IMR-90 (cell line): ENCODE data around the gene SYPL1. TPM values are rescaled to one million over a fixed set of nuclear protein-coding genes. Genes with fewer than 3 reads are reported as not detected.

Source experiments
- ATAC-seq: fragments of 200-7000 bp; cut with Tn5 transposase; 2 replicates; pipeline ENCODE4 v1.9.1; 2020; ENCODE audit warnings: low read depth, mild to moderate bottlenecking, moderate library complexity
- BruUV-seq: library from RNA; stranded (reverse); fragments of 400-500 nt; replicated peaks from 2 replicates; lab custom pipeline; 2021; lab: Mats Ljungman, UMichigan
- CTCF ChIA-PET: fragments of 300-600 bp; formaldehyde crosslinking; extraction: SDS; loops from one replicate; lab custom pipeline; 2021; ENCODE audit warnings: antibody characterized with exemption; lab: Yijun Ruan, JAX
- POLR2A ChIA-PET: fragments of 300-600 bp; sonication (Branson Sonifier 250); formaldehyde crosslinking; loops from one replicate; lab custom pipeline; 2022; ENCODE audit warnings: antibody characterized with exemption; ENCODE audit not compliant: unreplicated experiment; lab: Charles Lee
- DNase-seq: peaks from one replicate; pipeline ENCODE4 v3.0.0; 2013
- H2AFZ ChIP-seq: replicated peaks from 2 replicates; pipeline ENCODE3; 2013; ENCODE audit warnings: low read length, mild to moderate bottlenecking; ENCODE audit not compliant: poor library complexity
- H2AK5ac ChIP-seq: 2 replicates; pipeline ENCODE4 v1.6.1; 2013; ENCODE audit warnings: low read depth, low read length, inconsistent platforms
- H2AK9ac ChIP-seq: replicated peaks from 2 replicates; pipeline ENCODE3; 2013; ENCODE audit warnings: mild to moderate bottlenecking, low read depth, low read length, moderate library complexity; ENCODE audit not compliant: poor library complexity
- H2BK120ac ChIP-seq: 2 replicates; pipeline ENCODE4 v1.6.1; 2013; ENCODE audit warnings: low read depth, low read length, inconsistent platforms
- H2BK15ac ChIP-seq: 3 replicates; pipeline ENCODE4 v1.6.1; 2013; ENCODE audit warnings: low read depth, low read length, inconsistent platforms
- H2BK20ac ChIP-seq: 2 replicates; pipeline ENCODE4 v1.6.1; 2013; ENCODE audit warnings: low read depth, mild to moderate bottlenecking, inconsistent platforms, low read length, moderate library complexity
- H2BK5ac ChIP-seq: 2 replicates; pipeline ENCODE4 v1.6.1; 2013; ENCODE audit warnings: mild to moderate bottlenecking, low read depth, low read length, inconsistent platforms; ENCODE audit not compliant: poor library complexity, severe bottlenecking
- H3K14ac ChIP-seq: replicated peaks from 2 replicates; pipeline ENCODE4 v1.6.1; 2013; ENCODE audit warnings: low read depth, low read length, inconsistent platforms
- H3K18ac ChIP-seq: 2 replicates; pipeline ENCODE4 v1.6.1; 2013; ENCODE audit warnings: low read depth, low read length, control low read depth
- H3K23ac ChIP-seq: 2 replicates; pipeline ENCODE4 v1.6.1; 2013; ENCODE audit warnings: low read depth, low read length, inconsistent platforms
- H3K27ac ChIP-seq: 2 replicates; pipeline ENCODE4 v1.5.1; 2013; ENCODE audit warnings: mild to moderate bottlenecking, control low read depth, low read length; ENCODE audit not compliant: insufficient read depth
- H3K27me3 ChIP-seq: 2 replicates; pipeline ENCODE4 v1.6.1; 2013; ENCODE audit warnings: low read length; ENCODE audit not compliant: control insufficient read depth, insufficient read depth
- H3K36me3 ChIP-seq: 2 replicates; pipeline ENCODE4 v1.6.1; 2013; ENCODE audit warnings: low read length, mixed read lengths; ENCODE audit not compliant: control insufficient read depth, insufficient read depth
- H3K4ac ChIP-seq: 2 replicates; pipeline ENCODE4 v1.6.1; 2013; ENCODE audit warnings: low read depth, low read length, inconsistent platforms
- H3K4me1 ChIP-seq: 2 replicates; pipeline ENCODE4 v1.6.1; 2013; ENCODE audit warnings: low read length, mixed read lengths; ENCODE audit not compliant: control insufficient read depth, insufficient read depth
- H3K4me2 ChIP-seq: 2 replicates; pipeline ENCODE4 v1.6.1; 2013; ENCODE audit warnings: low read depth, mild to moderate bottlenecking, control low read depth, low read length, moderate library complexity
- H3K4me3 ChIP-seq: 2 replicates; pipeline ENCODE4 v1.5.1; 2013; ENCODE audit warnings: low read depth, mild to moderate bottlenecking, control low read depth, low read length, moderate library complexity; ENCODE audit not compliant: insufficient read depth
- H3K56ac ChIP-seq: 2 replicates; pipeline ENCODE4 v1.6.1; 2013; ENCODE audit warnings: low read length, inconsistent platforms; ENCODE audit not compliant: insufficient read depth; ENCODE audit errors: extremely low read depth
- H3K79me1 ChIP-seq, 2 experiments: 2 replicates each; pipeline ENCODE4 v1.6.1; 2013; ENCODE audit warnings: low read length in 2 of 2, inconsistent platforms in 1 of 2, low read depth in 1 of 2
- H3K9ac ChIP-seq: 2 replicates; pipeline ENCODE4 v1.6.1; 2013; ENCODE audit warnings: low read depth, low read length, control low read depth
- H3K9me1 ChIP-seq: 2 replicates; pipeline ENCODE4 v1.6.1; 2013; ENCODE audit warnings: low read length, inconsistent platforms; ENCODE audit not compliant: insufficient read depth
- H3K9me3 ChIP-seq: 2 replicates; pipeline ENCODE4 v1.6.1; 2013; ENCODE audit warnings: low read length; ENCODE audit not compliant: control insufficient read depth, insufficient read depth
- H4K20me1 ChIP-seq: 2 replicates; pipeline ENCODE4 v1.6.1; 2013; ENCODE audit warnings: low read length, inconsistent platforms; ENCODE audit not compliant: insufficient read depth
- H4K5ac ChIP-seq: 2 replicates; pipeline ENCODE4 v1.6.1; 2013; ENCODE audit warnings: mild to moderate bottlenecking, low read depth, low read length, control low read depth
- H4K8ac ChIP-seq, 2 experiments: 2 replicates each; pipeline ENCODE4 v1.6.1; 2013; ENCODE audit warnings: low read depth in 2 of 2, low read length in 2 of 2, control low read depth in 1 of 2, inconsistent platforms in 1 of 2
- H4K91ac ChIP-seq: 2 replicates; pipeline ENCODE4 v1.6.1; 2013; ENCODE audit warnings: low read depth, low read length, inconsistent platforms; ENCODE audit not compliant: insufficient read depth
- BHLHE40 ChIP-seq: fragments of 150-350 bp; IDR thresholded peaks from 2 replicates; pipeline ENCODE4 v1.6.1; 2016; ENCODE audit warnings: mild to moderate bottlenecking, low read depth, low read length
- CTCF ChIP-seq: conservative IDR thresholded peaks from 2 replicates; pipeline ENCODE4 v1.5.1; 2012; ENCODE audit warnings: mild to moderate bottlenecking, low read depth, low read length, improper control_type of control experiment
- ELK1 ChIP-seq: fragments of 150-350 bp; IDR thresholded peaks from 2 replicates; pipeline ENCODE4 v1.6.1; 2016; ENCODE audit warnings: low read depth, mild to moderate bottlenecking, low read length, moderate library complexity, borderline replicate concordance
- MAFK ChIP-seq: IDR thresholded peaks from 2 replicates; pipeline ENCODE4 v1.6.1; 2012; ENCODE audit warnings: low read depth, low read length, improper control_type of control experiment
- MAZ ChIP-seq: IDR thresholded peaks from 2 replicates; pipeline ENCODE4 v1.6.1; 2012; ENCODE audit warnings: low read depth, mild to moderate bottlenecking, low read length, improper control_type of control experiment, moderate library complexity, borderline replicate concordance
- SMC3 ChIP-seq: fragments of 150-350 bp; IDR thresholded peaks from 2 replicates; pipeline ENCODE4 v1.6.1; 2016; ENCODE audit warnings: low read depth, mild to moderate bottlenecking, antibody characterized with exemption, low read length, moderate library complexity
- WGBS, 2 experiments: methylation state at CpG; one replicate each; pipeline versions ENCODE4 v1.1.5 to v1.1.7; 2013; ENCODE audit warnings: missing lambda C conversion rate in 2 of 2; ENCODE audit not compliant: insufficient read length in 1 of 2; ENCODE audit errors: extremely low coverage in 2 of 2; 5-methylcytosine and 5-hydroxymethylcytosine counted together
- dilution Hi-C: fragments of 300-500 bp; cut with HindIII; formaldehyde crosslinking; loops from one replicate; pipeline ENCODE4 v1.14.3; 2018; ENCODE audit warnings: low sequenced_read_pairs; ENCODE audit not compliant: unreplicated experiment
- in situ Hi-C: fragments of 300-500 bp; cut with MboI; formaldehyde crosslinking; loops from 3 replicates; pipeline ENCODE4 v1.14.3; 2019; ENCODE audit warnings: low sequenced_read_pairs, inconsistent platforms, mixed read lengths
- intact Hi-C: fragments of 100-400 bp; cut with micrococcal nuclease; formaldehyde crosslinking; loops from 2 replicates; pipeline ENCODE4 v1.10.0; 2022
- polyA plus RNA-seq, 3 experiments: library from polyadenylated mRNA; depleted of rRNA; stranded (reverse); fragments of >200 nt; gene quantifications; 2 replicates each; pipeline ENCODE4 v1.2.3, GENCODE V29; 2012; ENCODE audit warnings: low replicate concordance in 1 of 3
- total RNA-seq: library from RNA; depleted of rRNA; stranded (reverse); fragments of >200 nt; gene quantifications from 2 replicates; pipeline ENCODE4 v1.2.3, GENCODE V29; 2012
- TF ChIP-seq, protein P1 (sequence below): fragments of 150-350 bp; IDR thresholded peaks from 2 replicates; pipeline ENCODE4 v1.6.1; 2017; ENCODE audit warnings: mild to moderate bottlenecking, antibody characterized with exemption, low read length, low read depth

The SYPL1 gene
- total and polyA plus RNA-seq, 2 of the 4 experiments (the other 2 are of a cell fraction) = 19.0 to 45.0 TPM

DNA sequence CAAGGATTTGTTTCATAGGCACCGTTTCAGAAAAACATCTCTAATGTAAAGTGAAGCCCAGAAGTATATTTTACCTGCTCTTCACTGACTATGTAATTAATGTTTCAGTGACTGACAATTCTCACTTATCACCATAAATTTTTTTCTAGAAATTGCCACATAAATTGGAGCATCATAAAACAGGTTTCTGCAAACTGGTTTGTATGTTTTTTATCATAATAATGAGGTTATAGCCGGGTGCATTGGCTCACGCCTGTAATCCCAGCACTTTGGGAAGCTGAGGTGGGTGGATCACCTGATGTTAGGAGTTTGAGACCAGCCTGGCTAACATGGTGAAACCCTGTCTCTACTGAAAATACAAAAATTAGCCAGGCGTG is 39.4 kb downstream of the SYPL1 start:
- H3K18ac ChIP-seq = no peak overlapping the region
- H2BK5ac ChIP-seq = no peak overlapping the region
- H3K79me1 ChIP-seq = no peaks in the 10 kb centered on the region
- POLR2A ChIA-PET = no interaction called here
- no peak overlapping the region for H3K4ac ChIP-seq
- no peaks in the 10 kb centered on the region for H3K36me3 ChIP-seq
- no peak overlapping the region for H3K14ac ChIP-seq
- no peak overlapping the region for H2AK9ac ChIP-seq
- H3K9ac ChIP-seq = no peak overlapping the region
- intact Hi-C loops (no loop called here), dilution Hi-C loops (no loop called here), in situ Hi-C loops (no loop called here)
- CTCF ChIA-PET = interaction anchor here (1.3 kb wide), 1 partner anchor 82 kb away, joined by 5 read pairs; no protein-coding TSS in a partner anchor
- no peak overlapping the region for H4K91ac ChIP-seq
- DNase-seq (no peak), ATAC-seq (no peak)
- H3K23ac ChIP-seq = no peak overlapping the region
- no peaks in the 10 kb centered on the region; the same call in 1 of the 2 replicates for H3K9me1 ChIP-seq
- H4K20me1 ChIP-seq = no peaks in the 10 kb centered on the region
- no TSS peak for BruUV-seq
- peaks cover 9% of the 10 kb centered on the region for H3K27me3 ChIP-seq
- H2BK15ac ChIP-seq = no peak overlapping the region
- TF ChIP-seq, protein P1, sequence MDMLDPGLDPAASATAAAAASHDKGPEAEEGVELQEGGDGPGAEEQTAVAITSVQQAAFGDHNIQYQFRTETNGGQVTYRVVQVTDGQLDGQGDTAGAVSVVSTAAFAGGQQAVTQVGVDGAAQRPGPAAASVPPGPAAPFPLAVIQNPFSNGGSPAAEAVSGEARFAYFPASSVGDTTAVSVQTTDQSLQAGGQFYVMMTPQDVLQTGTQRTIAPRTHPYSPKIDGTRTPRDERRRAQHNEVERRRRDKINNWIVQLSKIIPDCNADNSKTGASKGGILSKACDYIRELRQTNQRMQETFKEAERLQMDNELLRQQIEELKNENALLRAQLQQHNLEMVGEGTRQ = no peak
- TF ChIP-seq SMC3 = no peak
- no peak for TF ChIP-seq CTCF
- TF ChIP-seq ELK1 = no peak
- no peak for TF ChIP-seq MAZ
- no peak for TF ChIP-seq MAFK
- no peak for TF ChIP-seq BHLHE40
- no peaks in the 10 kb centered on the region for H3K9me3 ChIP-seq
- H2AFZ ChIP-seq = no peak overlapping the region
- no peak overlapping the region for H3K56ac ChIP-seq
- H3K27ac ChIP-seq = no peak overlapping the region
- H3K4me3 ChIP-seq = no peak overlapping the region
- H3K4me2 ChIP-seq = no peak overlapping the region
- H3K4me1 ChIP-seq = no peaks in the 10 kb centered on the region
- H2AK5ac ChIP-seq = no peak overlapping the region
- no peak overlapping the region for H4K5ac ChIP-seq
- no peak overlapping the region for H2BK120ac ChIP-seq
- no peak overlapping the region for H4K8ac ChIP-seq
- 93% methylated on average over 2 of the region's 4 CpGs; no CpG with 5 or more reads in 1 of the 2 experiments for WGBS, 2 experiments
- H2BK20ac ChIP-seq = no peak overlapping the region
